Neural cell (in vitro differentiated cells): ENCODE results near the gene CASP6.
"Not testable (repeated sequence)": the region's sequence is repeated elsewhere in the genome, so short reads cannot be mapped to it uniquely, and the experiment has no call there.

Experiments
- CTCF ChIP-seq: fragments of 450-650 bp; IDR thresholded peaks from 2 replicates; pipeline ENCODE4 v1.5.1; 2014; ENCODE audit warnings: antibody characterized with exemption, mild to moderate bottlenecking, moderate library complexity; ENCODE audit not compliant: poor library complexity, severe bottlenecking
- EZH2 ChIP-seq: fragments of 200-600, 300-800 bp; shearing (Covaris generic), sonication (generic); IDR thresholded peaks from 2 replicates; pipeline ENCODE4 v1.6.1; 2014; ENCODE audit warnings: antibody characterized with exemption, low read length, borderline replicate concordance, mild to moderate bottlenecking; ENCODE audit not compliant: insufficient read depth, poor library complexity, severe bottlenecking
- POLR2AphosphoS5 ChIP-seq: IDR thresholded peaks from 2 replicates; pipeline ENCODE4 v1.6.1; 2012
- RAD21 ChIP-seq: fragments of 450-650 bp; conservative IDR thresholded peaks from 2 replicates; pipeline ENCODE4 v1.6.1; 2014; ENCODE audit warnings: antibody characterized with exemption, mild to moderate bottlenecking, moderate library complexity
- REST ChIP-seq: IDR thresholded peaks from 2 replicates; pipeline ENCODE4 v1.6.1; 2012; ENCODE audit warnings: borderline replicate concordance
- TAF1 ChIP-seq: IDR thresholded peaks from 2 replicates; pipeline ENCODE4 v1.6.1; 2012; ENCODE audit warnings: low read depth

GRCh38 chr4:109678472-109678871, 24.8 kb downstream of the CASP6 start:
- TF ChIP-seq EZH2, CTCF, RAD21, TAF1, POLR2AphosphoS5, REST: not testable (repeated sequence)
